HCT116 (cell line): ENCODE measurements around the gene PPP1R11.

Experiments
- ELF1 ChIP-seq: IDR thresholded peaks from 2 replicates; pipeline ENCODE4 v1.6.1; 2012; ENCODE audit warnings: low read depth, borderline replicate concordance
- POLR2A ChIP-seq: IDR thresholded peaks from 2 replicates; pipeline ENCODE4 v1.7.0; 2011; ENCODE audit warnings: borderline replicate concordance; ENCODE audit not compliant: insufficient read depth, insufficient read length; ENCODE audit errors: extremely low read depth
- POLR2AphosphoS5 ChIP-seq: IDR thresholded peaks from 2 replicates; pipeline ENCODE4 v1.6.1; 2011; ENCODE audit warnings: mild to moderate bottlenecking, low read depth, low read length, moderate library complexity
- RAD21 ChIP-seq: IDR thresholded peaks from 2 replicates; pipeline ENCODE4 v1.6.1; 2012; ENCODE audit warnings: low read depth, mild to moderate bottlenecking
- TCF7L2 ChIP-seq: IDR thresholded peaks from 2 replicates; pipeline ENCODE4 v1.7.0; 2011; ENCODE audit warnings: borderline replicate concordance, inconsistent platforms; ENCODE audit not compliant: insufficient read depth, insufficient read length; ENCODE audit errors: extremely low read depth
- TF ChIP-seq, protein P1 (sequence below): IDR thresholded peaks from 2 replicates; pipeline ENCODE4 v1.6.1; 2012
- TF ChIP-seq, protein P2 (sequence below), 3 experiments: fragments of 200-600 bp in 1 of 3; sonication (generic) in 1 of 3; IDR thresholded peaks in 2 of 3; conservative IDR thresholded peaks in 1 of 3; 2 replicates each; pipeline ENCODE4 v1.5.1; 2012 to 2017; ENCODE audit warnings: low read depth in 2 of 3, low read length in 2 of 3, antibody characterized with exemption in 1 of 3, borderline replicate concordance in 1 of 3, control low read depth in 1 of 3, mild to moderate bottlenecking in 1 of 3, mixed read lengths in 1 of 3, mixed run types in 1 of 3, moderate library complexity in 1 of 3; ENCODE audit not compliant: insufficient read depth in 1 of 3
- TF ChIP-seq, protein P3 (sequence below): IDR thresholded peaks from 2 replicates; pipeline ENCODE4 v1.6.1; 2012

DNA sequence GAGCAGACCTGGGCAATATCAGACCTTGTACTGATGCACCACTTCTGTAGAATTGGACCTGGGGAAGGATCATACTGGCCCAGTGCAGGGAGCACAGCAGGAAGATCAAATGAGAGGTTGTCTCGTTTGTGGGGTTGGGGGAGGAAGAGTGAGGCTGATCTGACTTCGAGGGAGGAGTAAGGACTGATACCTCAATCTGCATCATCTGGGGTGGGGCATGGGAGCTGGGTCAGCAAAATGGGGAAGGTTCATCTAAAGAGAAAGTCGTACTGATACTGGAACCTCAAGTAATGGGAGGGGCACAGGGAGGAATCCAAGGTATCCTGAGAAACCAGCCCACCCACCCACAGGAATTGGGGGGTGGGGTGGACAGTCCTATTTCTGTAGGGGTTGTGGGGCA, 4.9 kb downstream of the PPP1R11 start:
- TF ChIP-seq, protein P1, sequence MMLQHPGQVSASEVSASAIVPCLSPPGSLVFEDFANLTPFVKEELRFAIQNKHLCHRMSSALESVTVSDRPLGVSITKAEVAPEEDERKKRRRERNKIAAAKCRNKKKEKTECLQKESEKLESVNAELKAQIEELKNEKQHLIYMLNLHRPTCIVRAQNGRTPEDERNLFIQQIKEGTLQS = no peak
- TF ChIP-seq, protein P2, sequence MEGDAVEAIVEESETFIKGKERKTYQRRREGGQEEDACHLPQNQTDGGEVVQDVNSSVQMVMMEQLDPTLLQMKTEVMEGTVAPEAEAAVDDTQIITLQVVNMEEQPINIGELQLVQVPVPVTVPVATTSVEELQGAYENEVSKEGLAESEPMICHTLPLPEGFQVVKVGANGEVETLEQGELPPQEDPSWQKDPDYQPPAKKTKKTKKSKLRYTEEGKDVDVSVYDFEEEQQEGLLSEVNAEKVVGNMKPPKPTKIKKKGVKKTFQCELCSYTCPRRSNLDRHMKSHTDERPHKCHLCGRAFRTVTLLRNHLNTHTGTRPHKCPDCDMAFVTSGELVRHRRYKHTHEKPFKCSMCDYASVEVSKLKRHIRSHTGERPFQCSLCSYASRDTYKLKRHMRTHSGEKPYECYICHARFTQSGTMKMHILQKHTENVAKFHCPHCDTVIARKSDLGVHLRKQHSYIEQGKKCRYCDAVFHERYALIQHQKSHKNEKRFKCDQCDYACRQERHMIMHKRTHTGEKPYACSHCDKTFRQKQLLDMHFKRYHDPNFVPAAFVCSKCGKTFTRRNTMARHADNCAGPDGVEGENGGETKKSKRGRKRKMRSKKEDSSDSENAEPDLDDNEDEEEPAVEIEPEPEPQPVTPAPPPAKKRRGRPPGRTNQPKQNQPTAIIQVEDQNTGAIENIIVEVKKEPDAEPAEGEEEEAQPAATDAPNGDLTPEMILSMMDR (IDR thresholded peaks at IDR 0.05 in 2 of 3, conservative IDR thresholded peaks at IDR 0.05 in 1 of 3; ENCODE audit: borderline replicate concordance in 1 of 3, insufficient read depth in 1 of 3, low read depth in 2 of 3, low read length in 2 of 3) = no peak
- TF ChIP-seq POLR2A (no peak), ELF1 (no peak), RAD21 (no peak), POLR2AphosphoS5 (no peak), TCF7L2 (no peak)
- TF ChIP-seq, protein P3, sequence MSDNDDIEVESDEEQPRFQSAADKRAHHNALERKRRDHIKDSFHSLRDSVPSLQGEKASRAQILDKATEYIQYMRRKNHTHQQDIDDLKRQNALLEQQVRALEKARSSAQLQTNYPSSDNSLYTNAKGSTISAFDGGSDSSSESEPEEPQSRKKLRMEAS = no peak
